Measurements from ENCODE around the gene CCL3. TPM values are rescaled to one million over a fixed set of nuclear protein-coding genes. Genes with fewer than 3 reads are reported as not detected.
"Not testable (repeated sequence)": the region's sequence is repeated elsewhere in the genome, so short reads cannot be mapped to it uniquely, and the experiment has no call there.

CCL3 gene
- total RNA-seq, 1 donor from 2014 or later: 2.9 TPM

DNA sequence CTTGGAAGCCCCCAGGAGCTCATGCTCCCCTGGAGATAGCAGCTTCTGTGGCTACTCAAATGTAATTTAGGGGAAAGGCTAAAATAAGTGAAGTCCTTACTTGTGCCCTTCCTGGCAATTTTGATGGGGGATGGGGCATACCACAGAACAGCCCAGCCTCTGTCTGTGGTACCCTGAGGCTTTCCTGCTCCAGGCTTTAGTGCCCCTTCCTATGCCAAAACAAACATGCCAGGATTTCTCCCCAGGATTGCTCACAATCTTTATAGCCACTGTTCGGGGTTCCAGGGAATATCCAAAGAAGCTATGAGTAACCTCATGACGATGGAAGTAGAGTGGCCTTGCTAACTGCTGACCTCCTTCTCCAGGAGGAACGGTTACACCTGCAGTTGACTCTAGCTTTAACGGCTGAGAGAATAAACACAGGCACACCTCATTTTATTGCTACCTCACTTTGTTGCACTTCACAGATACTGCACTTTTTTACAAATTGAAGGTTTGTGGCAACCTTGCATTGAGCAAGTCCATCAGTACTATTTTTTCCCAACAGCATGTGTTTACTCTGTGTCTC lies 38.6 kb upstream of the CCL3 start:
- Histone ChIP-seq H3K4me1 (no peaks in the 10 kb centered on the region), H3K36me3 (no peaks in the 10 kb centered on the region), H3K27ac (no peak overlapping the region), H3K4me3 (no peak overlapping the region), H3K9me3 (peaks cover 4% of the 10 kb centered on the region), H3K27me3 (no peaks in the 10 kb centered on the region)
- intact Hi-C loops (cut with DNase I): no loop called here
- no peak for DNase-seq (ENCODE audit: extremely low spot score in 2 of 2)
- TF ChIP-seq POLR2A (IDR thresholded peaks at IDR 0.05): no peak
- TF ChIP-seq CTCF (IDR thresholded peaks at IDR 0.05): no peak
- no peak for TF ChIP-seq POLR2AphosphoS5 (IDR thresholded peaks at IDR 0.05; ENCODE audit: insufficient read depth in 1 of 2, low read depth in 1 of 2)

- TF ChIP-seq POLR2AphosphoS5 (IDR thresholded peaks at IDR 0.05; ENCODE audit: insufficient read depth in 1 of 2, low read depth in 1 of 2): no peak
- no peak for TF ChIP-seq CTCF (IDR thresholded peaks at IDR 0.05)
- no peak for TF ChIP-seq POLR2A (IDR thresholded peaks at IDR 0.05)
- Histone ChIP-seq H3K4me3 (no peak overlapping the region), H3K36me3 (no peaks in the 10 kb centered on the region), H3K27me3 (no peaks in the 10 kb centered on the region), H3K9me3 (peaks cover 4% of the 10 kb centered on the region), H3K27ac (no peak overlapping the region), H3K4me1 (no peaks in the 10 kb centered on the region)
- intact Hi-C loops (cut with DNase I): no loop called here
- DNase-seq (ENCODE audit: extremely low spot score in 2 of 2): no peak
These were observed 38.0 kb upstream of the CCL3 start for GRCh38 chr17:36127911-36128310.

DNA sequence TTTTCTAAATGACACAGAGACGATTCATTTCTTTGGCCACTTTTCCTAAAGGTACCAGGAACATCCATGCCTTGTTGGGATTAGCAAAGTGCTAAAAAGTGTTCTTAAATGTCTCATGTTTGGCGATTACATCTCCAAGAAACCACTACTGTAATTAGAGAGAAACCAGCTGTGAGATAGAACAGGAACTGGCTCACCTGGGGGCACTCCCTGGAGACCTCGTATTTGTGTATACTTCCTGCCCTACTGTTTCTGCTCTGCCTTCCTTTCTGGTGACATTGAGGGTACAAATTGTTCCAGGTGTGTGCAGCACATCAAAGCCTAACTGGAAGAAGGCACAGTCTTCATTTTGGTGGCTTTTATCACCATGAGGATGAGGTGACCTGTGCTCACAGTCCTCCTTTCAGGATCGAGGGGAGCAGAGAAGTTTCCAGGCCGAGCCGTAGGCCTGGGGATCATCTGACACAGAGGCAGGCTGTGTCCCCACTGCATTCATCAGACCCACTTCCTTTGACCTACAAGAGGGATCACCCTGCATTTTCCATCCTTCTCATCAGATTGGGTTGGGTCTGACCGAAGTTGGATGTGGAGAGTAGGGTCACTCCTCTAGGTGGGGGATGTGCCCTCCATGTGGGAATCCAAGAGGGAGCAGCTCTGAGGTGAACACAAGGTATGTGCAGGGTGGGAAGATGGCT lies 37.4 kb upstream of the CCL3 start:
- Histone ChIP-seq H3K9me3 (peaks cover 4% of the 10 kb centered on the region), H3K4me3 (no peak overlapping the region), H3K36me3 (no peaks in the 10 kb centered on the region), H3K27me3 (no peaks in the 10 kb centered on the region), H3K27ac (no peak overlapping the region), H3K4me1 (no peaks in the 10 kb centered on the region)
- intact Hi-C loops (cut with DNase I): no loop called here
- TF ChIP-seq POLR2AphosphoS5 (IDR thresholded peaks at IDR 0.05; ENCODE audit: insufficient read depth in 1 of 2, low read depth in 1 of 2): no peak
- DNase-seq (ENCODE audit: extremely low spot score in 2 of 2): no peak

GRCh38 chr17:36124879-36125824 lies 35.2 kb upstream of the CCL3 start:
- no peaks in the 10 kb centered on the region for H3K27me3 ChIP-seq
- TF ChIP-seq POLR2AphosphoS5 (IDR thresholded peaks at IDR 0.05; ENCODE audit: insufficient read depth in 1 of 2, low read depth in 1 of 2) (no peak), CTCF (IDR thresholded peaks at IDR 0.05) (no peak), POLR2A (IDR thresholded peaks at IDR 0.05) (no peak)
- H3K4me1 ChIP-seq: no peaks in the 10 kb centered on the region
- no peaks in the 10 kb centered on the region for H3K36me3 ChIP-seq
- intact Hi-C loops (cut with DNase I): no loop called here
- no peak overlapping the region for H3K27ac ChIP-seq
- DNase-seq (ENCODE audit: extremely low spot score in 2 of 2): no peak
- no peak overlapping the region for H3K4me3 ChIP-seq
- H3K9me3 ChIP-seq: peaks cover 4% of the 10 kb centered on the region

DNA sequence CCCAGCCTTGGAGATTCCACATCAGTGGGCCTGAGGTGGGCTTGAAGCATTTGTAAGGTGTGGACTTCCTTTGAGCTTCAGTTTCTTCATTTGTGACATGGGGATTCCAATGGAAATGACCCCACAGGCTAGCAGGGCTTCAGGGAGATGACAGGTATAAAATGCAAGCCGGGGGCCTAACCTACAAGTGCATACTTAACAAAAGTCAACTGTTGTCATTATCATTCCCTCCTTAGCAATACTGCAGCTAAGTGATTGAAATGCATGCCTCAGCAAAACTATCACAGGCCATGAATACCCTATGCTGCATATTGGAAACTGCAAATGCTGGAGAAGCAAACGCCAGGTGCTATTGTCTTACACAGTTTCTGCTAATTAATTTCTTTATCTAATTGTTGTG lies 33.5 kb upstream of the CCL3 start:
- Histone ChIP-seq H3K27ac (no peak overlapping the region), H3K4me1 (no peaks in the 10 kb centered on the region), H3K36me3 (no peaks in the 10 kb centered on the region), H3K27me3 (no peaks in the 10 kb centered on the region), H3K9me3 (peaks cover 4% of the 10 kb centered on the region), H3K4me3 (no peak overlapping the region)
- TF ChIP-seq POLR2AphosphoS5 (IDR thresholded peaks at IDR 0.05; ENCODE audit: insufficient read depth in 1 of 2, low read depth in 1 of 2) (no peak), CTCF (IDR thresholded peaks at IDR 0.05) (no peak), POLR2A (IDR thresholded peaks at IDR 0.05) (no peak)
- DNase-seq (ENCODE audit: extremely low spot score in 2 of 2): no peak
- intact Hi-C loops (cut with DNase I): no loop called here

GRCh38 chr17:36121099-36121498 lies 31.2 kb upstream of the CCL3 start:
- H3K4me3 ChIP-seq; DNase-seq (ENCODE audit: extremely low spot score in 2 of 2); H3K27me3 ChIP-seq; H3K4me1 ChIP-seq; H3K27ac ChIP-seq; H3K9me3 ChIP-seq; intact Hi-C loops (cut with DNase I); H3K36me3 ChIP-seq: not testable (repeated sequence)
